WERI-Rb-1 (cell line): Measurements from ENCODE around the gene ABCB8.

Experiments used
- DNase-seq: peaks from one replicate; pipeline ENCODE4 v3.0.0-alpha.2; 2020
- H3K27ac ChIP-seq: fragments of 250-450 bp; sonication (Bioruptor Pico); 2 replicates; pipeline ENCODE4 v1.5.1; 2020; ENCODE audit warnings: mild to moderate bottlenecking, moderate library complexity
- H3K27me3 ChIP-seq: fragments of 250-450 bp; sonication (Bioruptor Pico); 2 replicates; pipeline ENCODE4 v1.5.1; 2021; ENCODE audit warnings: mild to moderate bottlenecking, low read depth, moderate library complexity; ENCODE audit not compliant: insufficient read depth, severe bottlenecking
- H3K36me3 ChIP-seq: fragments of 250-450 bp; sonication (Bioruptor Pico); 2 replicates; pipeline ENCODE4 v1.5.1; 2020; ENCODE audit warnings: mild to moderate bottlenecking, moderate library complexity
- H3K4me3 ChIP-seq: 2 replicates; pipeline ENCODE4 v1.5.1; 2011; ENCODE audit warnings: low read depth, mild to moderate bottlenecking, control low read depth, low read length
- H3K9me3 ChIP-seq: fragments of 250-450 bp; sonication (Bioruptor Pico); 2 replicates; pipeline ENCODE4 v1.5.1; 2021; ENCODE audit warnings: mild to moderate bottlenecking, moderate library complexity; ENCODE audit not compliant: severe bottlenecking
- TF ChIP-seq, protein P1 (sequence below): IDR thresholded peaks from 2 replicates; pipeline ENCODE4 v1.5.1; 2011; ENCODE audit warnings: low read depth, mild to moderate bottlenecking, control low read depth, inconsistent platforms, low read length

The ABCB8 gene

DNA sequence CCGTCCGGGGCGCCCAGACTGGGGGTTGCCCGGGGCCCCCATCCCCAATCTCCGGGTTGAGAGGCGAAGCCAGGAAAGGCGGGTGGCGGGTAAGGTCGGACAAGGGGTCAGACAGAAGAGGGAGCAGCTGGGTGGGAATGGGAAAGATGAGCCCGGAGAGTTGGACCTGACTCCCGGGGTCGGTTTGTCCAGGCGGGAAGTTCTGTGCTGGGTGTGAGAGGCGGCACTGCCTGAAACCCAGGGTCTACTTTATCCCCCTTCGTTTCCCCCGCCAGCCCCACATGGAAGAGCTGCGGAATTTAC is 31.8 kb downstream of the ABCB8 start:
- Histone ChIP-seq H3K9me3 (no peaks in the 10 kb centered on the region), H3K27me3 (no peaks in the 10 kb centered on the region), H3K27ac (peak overlapping the region; percentile 75), H3K36me3 (peaks cover 24% of the 10 kb centered on the region), H3K4me3 (peak overlapping the region; percentile 76)
- DNase-seq: no peak
- TF ChIP-seq, protein P1, sequence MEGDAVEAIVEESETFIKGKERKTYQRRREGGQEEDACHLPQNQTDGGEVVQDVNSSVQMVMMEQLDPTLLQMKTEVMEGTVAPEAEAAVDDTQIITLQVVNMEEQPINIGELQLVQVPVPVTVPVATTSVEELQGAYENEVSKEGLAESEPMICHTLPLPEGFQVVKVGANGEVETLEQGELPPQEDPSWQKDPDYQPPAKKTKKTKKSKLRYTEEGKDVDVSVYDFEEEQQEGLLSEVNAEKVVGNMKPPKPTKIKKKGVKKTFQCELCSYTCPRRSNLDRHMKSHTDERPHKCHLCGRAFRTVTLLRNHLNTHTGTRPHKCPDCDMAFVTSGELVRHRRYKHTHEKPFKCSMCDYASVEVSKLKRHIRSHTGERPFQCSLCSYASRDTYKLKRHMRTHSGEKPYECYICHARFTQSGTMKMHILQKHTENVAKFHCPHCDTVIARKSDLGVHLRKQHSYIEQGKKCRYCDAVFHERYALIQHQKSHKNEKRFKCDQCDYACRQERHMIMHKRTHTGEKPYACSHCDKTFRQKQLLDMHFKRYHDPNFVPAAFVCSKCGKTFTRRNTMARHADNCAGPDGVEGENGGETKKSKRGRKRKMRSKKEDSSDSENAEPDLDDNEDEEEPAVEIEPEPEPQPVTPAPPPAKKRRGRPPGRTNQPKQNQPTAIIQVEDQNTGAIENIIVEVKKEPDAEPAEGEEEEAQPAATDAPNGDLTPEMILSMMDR: no peak

DNA sequence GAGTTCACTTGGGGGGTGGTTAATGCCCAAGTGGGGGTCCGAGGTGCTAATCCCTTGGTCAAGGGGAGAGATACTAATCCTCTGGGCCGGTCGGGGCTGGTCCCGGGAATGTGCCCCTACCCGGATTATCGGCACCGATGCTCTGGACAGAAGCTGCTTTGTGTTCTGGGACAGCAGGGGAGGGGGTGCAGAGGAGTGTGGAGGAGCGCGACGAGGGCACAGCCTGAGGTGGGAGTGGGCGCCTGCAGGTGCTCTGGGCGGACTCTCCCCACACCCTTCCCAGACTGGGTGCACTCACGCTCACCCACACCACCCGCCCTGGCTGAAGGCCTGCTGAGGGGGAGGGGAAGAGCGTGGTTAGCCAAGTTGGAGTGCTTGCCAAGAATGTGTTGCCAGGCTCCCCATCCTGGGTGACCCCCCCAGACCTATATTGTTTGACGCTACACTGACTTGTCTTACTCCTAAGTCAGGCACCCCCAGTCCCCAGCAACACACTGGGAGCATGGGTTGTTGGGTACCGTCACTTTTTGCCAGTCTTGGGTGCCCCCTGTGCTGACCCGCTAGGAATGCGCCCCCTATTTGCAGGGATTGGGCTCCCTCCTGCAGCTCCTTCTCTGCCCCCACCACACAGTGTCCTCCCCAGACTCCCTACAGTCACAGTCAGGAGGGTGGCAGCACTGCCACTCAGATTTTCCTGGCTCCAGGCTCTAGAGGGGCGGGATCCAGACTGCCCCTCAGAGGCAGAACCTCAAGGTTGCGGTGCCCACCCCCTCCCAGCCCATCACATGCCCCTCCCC is 32.4 kb downstream of the ABCB8 start:
- peak; percentile 79 for DNase-seq
- Histone ChIP-seq H3K27ac (peak overlapping the region; percentile 75), H3K36me3 (peaks cover 29% of the 10 kb centered on the region), H3K9me3 (no peaks in the 10 kb centered on the region), H3K4me3 (peak overlapping the region; percentile 76), H3K27me3 (no peaks in the 10 kb centered on the region)
- TF ChIP-seq, protein P1: peak; percentile 15; the same call in 1 of the 2 replicates

DNA sequence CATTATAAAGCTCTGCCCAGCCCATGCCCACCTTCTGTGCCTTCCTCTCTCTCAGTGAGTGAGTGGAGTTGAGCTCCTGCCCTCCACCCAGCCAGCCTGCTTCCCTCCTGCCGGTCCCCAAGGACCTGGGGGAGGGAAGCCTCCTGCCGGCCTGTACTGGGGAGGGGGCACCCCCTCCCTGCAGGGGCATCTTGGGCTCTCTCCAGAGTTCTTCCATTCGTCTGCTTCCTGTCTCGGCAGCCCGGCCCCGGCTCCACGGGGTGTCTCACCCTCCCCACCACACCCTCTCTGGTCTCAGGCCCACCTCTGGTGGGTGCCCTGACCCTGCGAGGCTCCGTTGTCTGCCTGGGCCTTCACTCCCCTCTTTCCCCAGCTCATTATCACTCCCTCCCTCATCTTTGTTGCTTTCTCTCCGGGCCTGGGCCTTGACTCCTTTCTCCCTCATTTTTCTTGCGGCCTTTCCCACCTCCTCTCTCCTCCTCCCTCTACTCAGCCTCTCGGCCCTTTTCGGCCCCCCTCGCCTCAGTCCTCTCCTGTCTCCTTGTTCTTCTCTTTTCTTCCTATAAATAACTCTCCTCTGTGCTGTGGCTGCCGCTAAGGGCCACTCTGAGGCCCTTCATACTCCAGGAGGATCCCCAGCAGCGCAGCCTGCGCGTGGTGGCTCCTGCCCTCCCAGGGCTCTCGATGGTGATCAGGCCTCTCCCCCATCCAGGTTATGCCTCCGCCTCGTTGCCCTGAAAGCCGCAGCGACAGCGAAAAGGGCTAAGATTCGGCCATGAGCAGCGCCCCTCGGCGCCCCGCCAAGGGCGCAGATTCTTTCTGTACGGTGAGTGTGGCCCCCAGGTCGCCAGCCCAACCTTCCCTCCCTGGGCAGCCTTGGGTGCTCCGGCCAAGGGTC is 33.2 kb downstream of the ABCB8 start:
- no peaks in the 10 kb centered on the region for H3K9me3 ChIP-seq
- H3K4me3 ChIP-seq: no peak overlapping the region
- H3K36me3 ChIP-seq: peaks cover 31% of the 10 kb centered on the region
- no peak for DNase-seq
- H3K27ac ChIP-seq: peak overlapping the region; percentile 75
- TF ChIP-seq, protein P1: no peak
- H3K27me3 ChIP-seq: no peaks in the 10 kb centered on the region

DNA sequence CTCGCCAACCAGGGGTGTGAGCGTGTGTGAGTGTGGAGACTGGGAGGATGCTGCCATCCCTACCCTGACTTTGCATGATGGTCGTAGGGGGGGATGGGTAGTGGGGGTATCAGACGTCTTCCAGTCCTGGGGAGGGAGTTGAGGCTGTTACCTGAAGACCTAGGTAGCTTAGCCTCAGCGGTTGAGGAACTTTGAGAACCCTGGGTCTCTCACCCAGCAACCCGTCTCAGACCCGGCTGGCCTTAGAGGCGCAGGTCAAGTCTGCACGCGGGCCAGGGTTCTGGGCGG is 33.8 kb downstream of the ABCB8 start:
- Histone ChIP-seq H3K4me3 (no peak overlapping the region), H3K27me3 (no peaks in the 10 kb centered on the region), H3K36me3 (peaks cover 37% of the 10 kb centered on the region), H3K9me3 (no peaks in the 10 kb centered on the region), H3K27ac (peak overlapping the region; percentile 75)
- DNase-seq: no peak
- TF ChIP-seq, protein P1: no peak

DNA sequence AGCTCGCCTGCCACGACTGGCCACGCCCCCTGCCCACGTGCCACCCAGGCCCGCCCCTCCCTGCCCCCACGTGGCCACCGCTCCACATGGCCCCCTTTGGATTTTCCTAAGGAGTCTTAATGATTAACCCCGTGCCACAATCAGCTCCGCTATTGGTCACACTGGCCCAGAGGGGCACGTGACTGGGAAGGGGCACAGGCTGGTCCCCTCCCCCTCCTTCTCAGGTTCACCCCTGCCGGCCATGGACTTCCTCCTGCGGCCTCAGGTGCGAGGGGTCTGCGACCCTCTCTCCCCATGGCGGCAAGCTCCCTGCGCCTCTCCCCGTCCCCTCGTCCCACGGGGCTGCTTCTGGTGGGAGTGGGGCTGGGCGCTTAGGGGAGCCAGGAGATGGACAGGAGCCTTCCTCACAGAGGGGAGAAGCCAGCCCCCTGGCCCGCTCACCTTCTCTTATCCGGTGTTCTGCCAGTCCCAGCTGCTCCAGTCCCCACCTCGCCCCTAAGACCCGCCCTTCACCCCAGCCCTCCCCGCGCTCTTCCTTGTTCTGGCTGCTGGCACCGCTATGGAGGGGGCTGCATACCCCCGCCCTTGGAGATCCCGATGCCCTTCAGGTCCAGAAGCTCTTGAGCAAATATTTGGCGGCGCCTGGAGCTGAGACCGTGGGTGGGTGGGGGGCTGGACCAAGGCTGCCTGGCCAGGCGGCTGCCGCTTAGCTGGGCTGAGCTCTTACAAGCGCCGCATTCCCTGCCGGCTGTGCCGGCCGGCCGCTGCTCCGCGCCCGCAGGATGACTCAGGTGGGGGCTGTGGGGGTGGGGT is 34.4 kb downstream of the ABCB8 start:
- TF ChIP-seq, protein P1: no peak
- Histone ChIP-seq H3K4me3 (peak overlapping the region; percentile 37), H3K27me3 (no peaks in the 10 kb centered on the region), H3K36me3 (peaks cover 42% of the 10 kb centered on the region), H3K9me3 (no peaks in the 10 kb centered on the region), H3K27ac (peak overlapping the region; percentile 69)
- DNase-seq: peak; percentile 90
